GM12865 (cell line): ENCODE data around the gene ANAPC2.

Experiments used
- DNase-seq: peaks from one replicate; pipeline ENCODE4 v3.0.0; 2010; ENCODE audit warnings: low read depth
- H3K4me3 ChIP-seq: 2 replicates; pipeline ENCODE4 v1.5.1; 2011; ENCODE audit warnings: mild to moderate bottlenecking, low read depth, low read length, control low read depth
- TF ChIP-seq, protein P1 (sequence below): IDR thresholded peaks from 2 replicates; pipeline ENCODE4 v1.5.1; 2011; ENCODE audit warnings: low read length, control low read depth, low read depth, inconsistent platforms; ENCODE audit not compliant: insufficient read depth; ENCODE audit errors: missing control alignments

The ANAPC2 gene

DNA sequence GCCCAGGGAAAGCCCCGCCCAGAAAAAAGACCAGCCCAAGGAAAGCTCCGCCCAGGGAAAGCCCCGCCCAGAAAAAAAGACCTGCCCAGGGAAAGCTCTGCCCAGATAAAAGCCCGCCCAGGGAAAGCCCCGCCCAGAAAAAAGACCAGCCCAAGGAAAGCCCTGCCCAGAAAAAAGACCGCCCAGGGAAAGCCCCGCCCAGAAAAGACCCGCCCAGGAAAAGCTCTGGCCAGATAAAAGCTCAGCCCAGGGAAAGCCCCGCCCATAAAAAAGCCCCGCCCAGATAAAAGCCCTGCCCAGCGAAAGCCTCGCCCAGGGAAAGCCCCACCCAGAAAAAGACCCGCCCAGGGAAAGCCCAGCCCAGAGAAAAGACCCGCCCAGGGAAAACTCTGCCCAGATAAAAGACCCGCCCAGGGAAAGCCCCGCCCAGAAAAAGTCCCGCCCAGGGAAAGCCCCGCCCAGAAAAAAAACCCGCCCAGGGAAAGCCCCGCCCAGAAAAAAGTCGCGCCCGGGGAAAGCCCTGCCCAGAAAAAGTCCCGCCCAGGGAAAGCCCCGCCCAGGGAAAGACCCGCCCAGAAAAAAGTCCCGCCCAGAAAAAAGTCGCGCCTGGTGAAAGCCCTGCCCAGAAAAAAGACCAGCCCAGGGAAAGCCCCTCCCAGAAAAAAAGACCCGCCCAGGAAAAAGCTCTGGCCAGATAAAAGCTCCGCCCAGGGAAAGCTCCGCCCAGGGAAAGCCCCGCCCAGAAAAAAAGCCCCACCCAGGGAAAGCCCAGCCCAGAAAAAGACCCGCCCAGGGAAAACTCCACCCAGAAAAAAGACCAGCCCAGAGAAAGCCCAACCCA, 37.5 kb downstream of the ANAPC2 start:
- no peak overlapping the region for H3K4me3 ChIP-seq
- TF ChIP-seq, protein P1, sequence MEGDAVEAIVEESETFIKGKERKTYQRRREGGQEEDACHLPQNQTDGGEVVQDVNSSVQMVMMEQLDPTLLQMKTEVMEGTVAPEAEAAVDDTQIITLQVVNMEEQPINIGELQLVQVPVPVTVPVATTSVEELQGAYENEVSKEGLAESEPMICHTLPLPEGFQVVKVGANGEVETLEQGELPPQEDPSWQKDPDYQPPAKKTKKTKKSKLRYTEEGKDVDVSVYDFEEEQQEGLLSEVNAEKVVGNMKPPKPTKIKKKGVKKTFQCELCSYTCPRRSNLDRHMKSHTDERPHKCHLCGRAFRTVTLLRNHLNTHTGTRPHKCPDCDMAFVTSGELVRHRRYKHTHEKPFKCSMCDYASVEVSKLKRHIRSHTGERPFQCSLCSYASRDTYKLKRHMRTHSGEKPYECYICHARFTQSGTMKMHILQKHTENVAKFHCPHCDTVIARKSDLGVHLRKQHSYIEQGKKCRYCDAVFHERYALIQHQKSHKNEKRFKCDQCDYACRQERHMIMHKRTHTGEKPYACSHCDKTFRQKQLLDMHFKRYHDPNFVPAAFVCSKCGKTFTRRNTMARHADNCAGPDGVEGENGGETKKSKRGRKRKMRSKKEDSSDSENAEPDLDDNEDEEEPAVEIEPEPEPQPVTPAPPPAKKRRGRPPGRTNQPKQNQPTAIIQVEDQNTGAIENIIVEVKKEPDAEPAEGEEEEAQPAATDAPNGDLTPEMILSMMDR = no peak
- peak; percentile 93 for DNase-seq

DNA sequence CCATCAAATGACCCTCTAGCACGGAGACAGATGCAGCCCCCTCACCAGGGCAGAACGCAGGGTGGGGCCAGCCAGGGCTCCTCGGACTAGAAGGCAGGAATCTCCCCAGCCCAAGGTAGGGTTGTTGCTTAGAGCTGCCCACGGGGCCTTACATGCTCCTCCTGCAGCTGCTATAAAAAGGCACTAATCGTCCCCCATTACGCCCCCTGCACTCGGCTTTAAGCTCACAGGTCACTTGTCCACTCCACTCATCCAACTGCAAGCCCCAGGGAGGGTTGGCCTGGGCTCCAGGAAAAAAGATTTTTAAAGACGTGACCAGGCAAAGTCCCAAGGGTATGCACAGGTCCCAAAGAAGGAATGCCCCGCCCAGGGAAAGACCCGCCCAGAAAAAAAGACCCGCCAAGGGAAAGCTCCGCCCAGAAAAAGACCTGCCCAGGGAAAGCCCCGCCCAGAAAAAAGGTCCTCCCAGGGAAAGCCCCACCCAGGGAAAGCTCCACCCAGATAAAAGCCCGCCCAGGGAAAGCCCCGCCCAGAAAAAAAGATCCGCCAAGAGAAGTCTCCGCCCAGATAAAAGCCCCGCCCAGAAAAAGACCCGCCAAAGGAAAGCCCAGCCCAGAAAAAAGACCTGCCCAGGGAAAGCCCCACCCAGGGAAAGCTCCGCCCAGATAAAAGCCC, 38.3 kb downstream of the ANAPC2 start:
- H3K4me3 ChIP-seq = peak overlapping the region; percentile 30
- DNase-seq = peak; percentile 90
- TF ChIP-seq, protein P1 = no peak

DNA sequence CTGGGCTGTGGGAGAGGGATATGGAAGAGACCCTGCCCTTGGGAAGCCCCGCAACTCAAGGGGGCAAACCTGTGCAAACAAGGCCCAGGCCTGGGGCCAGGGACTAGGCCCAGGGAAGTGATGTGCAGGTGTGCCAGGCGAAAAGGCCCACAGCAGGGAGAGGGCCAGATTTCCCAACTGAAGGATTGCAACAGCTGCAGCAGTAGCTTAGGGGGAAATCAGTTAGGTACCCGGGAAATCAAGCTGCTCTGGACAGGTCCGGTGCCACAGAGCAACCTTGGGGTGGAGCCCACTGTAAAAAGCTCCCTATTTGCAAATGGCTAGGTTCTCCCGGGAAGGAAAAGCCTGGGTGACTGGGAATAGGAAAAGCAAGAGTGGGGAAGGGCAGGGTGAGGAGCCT, 39.0 kb downstream of the ANAPC2 start:
- TF ChIP-seq, protein P1 = no peak
- peak overlapping the region; percentile 30 for H3K4me3 ChIP-seq
- DNase-seq = no peak

DNA sequence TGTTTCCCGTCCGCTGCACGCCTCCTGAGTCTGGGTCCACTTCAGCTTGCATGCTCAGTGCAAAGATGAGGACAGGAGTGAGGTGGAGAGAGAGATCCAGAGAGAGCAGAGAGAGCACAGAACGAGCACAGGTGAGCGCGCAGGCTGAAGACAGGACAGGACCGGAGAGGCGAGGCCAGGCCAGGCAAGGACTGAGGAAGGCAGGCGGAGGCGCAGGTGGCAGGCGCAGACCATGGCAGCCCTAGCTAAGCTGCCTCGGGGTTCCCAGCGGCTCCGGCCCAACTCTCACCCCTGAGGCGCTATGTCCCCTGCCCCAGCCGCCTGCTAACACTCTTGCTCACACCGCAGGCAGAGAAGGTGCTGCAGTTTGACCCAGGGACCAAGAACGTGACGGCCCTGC, 39.7 kb downstream of the ANAPC2 start:
- TF ChIP-seq, protein P1 = no peak
- H3K4me3 ChIP-seq = no peak overlapping the region
- DNase-seq = no peak

DNA sequence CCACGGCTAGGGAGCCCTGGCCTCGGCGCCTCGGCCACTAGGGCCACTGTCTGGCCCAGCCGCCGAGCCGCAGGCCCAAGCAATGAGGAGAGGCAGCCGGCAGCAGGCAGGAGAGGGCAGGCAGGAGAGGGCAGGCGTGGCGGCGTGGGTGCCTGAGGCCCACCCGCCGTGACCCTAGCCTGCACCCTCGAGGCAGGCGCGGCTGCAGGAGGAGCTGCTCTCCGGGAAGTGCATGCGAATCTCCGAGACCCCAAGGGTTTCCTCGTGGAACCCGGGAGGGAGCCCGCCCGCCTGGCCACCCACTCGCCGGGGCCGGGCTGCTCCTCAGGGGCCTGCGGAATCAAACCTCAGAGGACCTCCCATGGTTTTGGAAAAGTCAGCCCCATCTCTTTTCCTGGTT, 40.1 kb downstream of the ANAPC2 start:
- TF ChIP-seq, protein P1 = no peak
- DNase-seq = no peak
- H3K4me3 ChIP-seq = no peak overlapping the region

DNA sequence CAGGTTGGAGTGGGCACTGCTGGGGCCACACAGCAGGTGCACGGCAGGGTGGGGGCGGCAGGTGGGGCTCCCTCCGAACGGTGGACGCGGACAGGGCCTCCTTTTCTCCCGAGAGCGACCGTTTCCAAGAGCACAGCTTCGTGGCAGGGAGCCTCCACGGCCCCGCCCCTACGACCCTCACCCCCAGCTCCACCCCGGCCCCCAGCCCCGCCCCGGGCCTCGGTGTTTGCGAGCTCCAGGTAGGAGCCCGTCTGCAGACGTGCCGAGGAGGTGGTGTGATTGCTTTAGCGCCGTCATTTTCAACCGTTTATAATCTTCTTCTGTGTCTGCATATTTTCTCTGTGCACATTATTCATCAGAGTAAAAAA, 40.6 kb downstream of the ANAPC2 start:
- H3K4me3 ChIP-seq = no peak overlapping the region
- DNase-seq = no peak
- TF ChIP-seq, protein P1 = no peak
